Hepatocyte (in vitro differentiated cells): ENCODE data around the gene NFIA.

ENCODE experiments used
- CTCF ChIP-seq: fragments of 200-600 bp; sonication (generic); IDR thresholded peaks from 2 replicates; pipeline ENCODE4 v1.5.1; 2016; ENCODE audit warnings: antibody characterized with exemption, mild to moderate bottlenecking; ENCODE audit not compliant: poor library complexity
- EZH2 ChIP-seq: fragments of 200-600 bp; sonication (generic); IDR thresholded peaks from 2 replicates; pipeline ENCODE4 v1.6.1; 2016; ENCODE audit warnings: antibody characterized with exemption, mild to moderate bottlenecking, borderline replicate concordance

GRCh38 chr1:61419657-61420056 is 337.3 kb downstream of the NFIA start:
- TF ChIP-seq EZH2 (no peak), CTCF (no peak)
